H9 (cell line): Measurements from ENCODE around the gene SPTBN2. TPM values are rescaled to one million over a fixed set of nuclear protein-coding genes. Genes with fewer than 3 reads are reported as not detected.

Experiments
- DNase-seq: peaks from one replicate; pipeline ENCODE4 v3.0.0-alpha.2; 2017
- H2AFZ ChIP-seq: one replicate; pipeline ENCODE4 v1.6.1; 2013; ENCODE audit warnings: mild to moderate bottlenecking, low read length, control low read depth, moderate library complexity
- H2AK5ac ChIP-seq: 2 replicates; pipeline ENCODE4 v1.6.1; 2013; ENCODE audit warnings: low read length, control low read depth, mixed read lengths; ENCODE audit not compliant: insufficient read length
- H2BK120ac ChIP-seq: one replicate; pipeline ENCODE4 v1.6.1; 2013; ENCODE audit warnings: low read depth, mild to moderate bottlenecking, low read length, control low read depth, inconsistent platforms; ENCODE audit not compliant: poor library complexity, severe bottlenecking
- H2BK12ac ChIP-seq: 2 replicates; pipeline ENCODE4 v1.6.1; 2013; ENCODE audit warnings: low read length, control low read depth, mixed read lengths, low read depth; ENCODE audit not compliant: insufficient read length
- H2BK15ac ChIP-seq: 2 replicates; pipeline ENCODE4 v1.6.1; 2013; ENCODE audit warnings: low read depth, low read length, control low read depth
- H2BK20ac ChIP-seq: one replicate; pipeline ENCODE4 v1.6.1; 2013; ENCODE audit warnings: low read depth, mild to moderate bottlenecking, low read length, control low read depth, inconsistent platforms; ENCODE audit not compliant: poor library complexity, severe bottlenecking
- H2BK5ac ChIP-seq: 2 replicates; pipeline ENCODE4 v1.6.1; 2013; ENCODE audit warnings: low read length, control low read depth, mixed read lengths; ENCODE audit not compliant: insufficient read length
- H3K14ac ChIP-seq: 2 replicates; pipeline ENCODE4 v1.6.1; 2013; ENCODE audit warnings: low read length, control low read depth; ENCODE audit not compliant: insufficient read depth
- H3K18ac ChIP-seq: 2 replicates; pipeline ENCODE4 v1.6.1; 2013; ENCODE audit warnings: low read depth, mild to moderate bottlenecking, mixed read lengths, low read length, control low read depth; ENCODE audit not compliant: insufficient read length
- H3K23ac ChIP-seq: 2 replicates; pipeline ENCODE4 v1.6.1; 2013; ENCODE audit warnings: low read length, control low read depth, mixed read lengths, low read depth; ENCODE audit not compliant: insufficient read length
- H3K23me2 ChIP-seq: 2 replicates; pipeline ENCODE4 v1.6.1; 2013; ENCODE audit warnings: low read depth, mild to moderate bottlenecking, mixed read lengths, low read length, control low read depth; ENCODE audit not compliant: insufficient read length, poor library complexity, severe bottlenecking
- H3K27ac ChIP-seq: 2 replicates; pipeline ENCODE4 v1.5.1; 2013; ENCODE audit warnings: low read length, control low read depth, mixed read lengths, low read depth; ENCODE audit not compliant: insufficient read length
- H3K27me3 ChIP-seq: 2 replicates; pipeline ENCODE4 v1.6.1; 2013; ENCODE audit warnings: low read length, control low read depth, inconsistent platforms; ENCODE audit not compliant: insufficient read depth
- H3K4ac ChIP-seq: 2 replicates; pipeline ENCODE4 v1.6.1; 2013; ENCODE audit warnings: low read depth, mild to moderate bottlenecking, control low read depth, inconsistent platforms, low read length, moderate library complexity
- H3K4me1 ChIP-seq: 2 replicates; pipeline ENCODE4 v1.6.1; 2013; ENCODE audit warnings: low read length, control low read depth, inconsistent platforms; ENCODE audit not compliant: insufficient read depth
- H3K4me2 ChIP-seq: 2 replicates; pipeline ENCODE4 v1.6.1; 2013; ENCODE audit warnings: low read length, control low read depth, mixed read lengths; ENCODE audit not compliant: insufficient read length, insufficient read depth
- H3K56ac ChIP-seq: 2 replicates; pipeline ENCODE4 v1.6.1; 2013; ENCODE audit warnings: low read depth, mild to moderate bottlenecking, mixed read lengths, low read length, control low read depth; ENCODE audit not compliant: insufficient read length
- H3K79me1 ChIP-seq: 2 replicates; pipeline ENCODE4 v1.6.1; 2013; ENCODE audit warnings: low read depth, mild to moderate bottlenecking, moderate library complexity, low read length, control low read depth, inconsistent platforms; ENCODE audit not compliant: insufficient read depth, poor library complexity, severe bottlenecking
- H3K79me2 ChIP-seq: 2 replicates; pipeline ENCODE4 v1.6.1; 2013; ENCODE audit warnings: low read length, control low read depth, inconsistent platforms; ENCODE audit not compliant: insufficient read depth
- H3K9ac ChIP-seq: 2 replicates; pipeline ENCODE4 v1.6.1; 2013; ENCODE audit warnings: low read length, control low read depth, mixed read lengths; ENCODE audit not compliant: insufficient read length; ENCODE audit errors: extremely low read depth
- H3K9me3 ChIP-seq: one replicate; pipeline ENCODE4 v1.6.1; 2013; ENCODE audit warnings: low read depth, low read length, inconsistent platforms; ENCODE audit not compliant: control insufficient read depth
- H3T11ph ChIP-seq: one replicate; pipeline ENCODE4 v1.6.1; 2013; ENCODE audit warnings: mild to moderate bottlenecking, low read length, control low read depth, inconsistent platforms
- H4K20me1 ChIP-seq: one replicate; pipeline ENCODE4 v1.6.1; 2013; ENCODE audit not compliant: control insufficient read depth, insufficient read length, insufficient read depth
- H4K5ac ChIP-seq: 2 replicates; pipeline ENCODE4 v1.6.1; 2013; ENCODE audit warnings: low read depth, mild to moderate bottlenecking, mixed read lengths, low read length, control low read depth; ENCODE audit not compliant: insufficient read length
- H4K8ac ChIP-seq: replicated peaks from 2 replicates; pipeline ENCODE4 v1.6.1; 2013; ENCODE audit warnings: low read length, control low read depth, mixed read lengths, low read depth; ENCODE audit not compliant: insufficient read length
- H4K91ac ChIP-seq: 2 replicates; pipeline ENCODE4 v1.6.1; 2013; ENCODE audit warnings: low read depth, mild to moderate bottlenecking, moderate library complexity, mixed read lengths, low read length, control low read depth; ENCODE audit not compliant: insufficient read length
- H3K27ac Mint-ChIP-seq, 3 experiments: 2 replicates in 2 of 3; 3 replicates in 1 of 3; pipeline ENCODE4 v1.8.0; 2020 to 2021; ENCODE audit warnings: mixed read lengths in 3 of 3, mild to moderate bottlenecking in 1 of 3, moderate library complexity in 1 of 3
- H3K27me3 Mint-ChIP-seq: 2 replicates; pipeline ENCODE4 v1.8.0; 2021; ENCODE audit warnings: low read depth, mild to moderate bottlenecking, moderate library complexity, mixed read lengths
- H3K36me3 Mint-ChIP-seq, 3 experiments: 2 replicates in 2 of 3; 3 replicates in 1 of 3; pipeline ENCODE4 v1.8.0; 2020 to 2021; ENCODE audit warnings: low read depth in 3 of 3, mixed read lengths in 3 of 3; ENCODE audit not compliant: insufficient read depth in 1 of 3
- H3K4me1 Mint-ChIP-seq, 2 experiments: 2 replicates each; pipeline ENCODE4 v1.8.0; 2020; ENCODE audit warnings: mixed read lengths in 2 of 2
- H3K4me3 Mint-ChIP-seq, 2 experiments: 2 replicates in 1 of 2; 3 replicates in 1 of 2; pipeline ENCODE4 v1.8.0; 2020 to 2021; ENCODE audit warnings: mild to moderate bottlenecking in 2 of 2, mixed read lengths in 2 of 2, moderate library complexity in 1 of 2
- H3K9me3 Mint-ChIP-seq, 2 experiments: 2 replicates in 1 of 2; 3 replicates in 1 of 2; pipeline ENCODE4 v1.8.0; 2020; ENCODE audit warnings: mild to moderate bottlenecking in 2 of 2, mixed read lengths in 2 of 2, moderate library complexity in 1 of 2
- CTCF ChIP-seq: fragments of 200-600 bp; sonication (generic); conservative IDR thresholded peaks from 3 replicates; pipeline ENCODE4 v1.8.0; 2021; ENCODE audit warnings: antibody characterized with exemption, mild to moderate bottlenecking
- WGBS: extraction: QIAGEN DNeasy Blood & Tissue Kit; methylation state at CpG from one replicate; pipeline ENCODE4 v1.1.7; 2013; ENCODE audit warnings: missing lambda C conversion rate, low lambda C conversion rate, mixed read lengths; ENCODE audit not compliant: insufficient read length; ENCODE audit errors: extremely low coverage; 5-methylcytosine and 5-hydroxymethylcytosine counted together
- total RNA-seq: library from RNA; stranded (reverse); gene quantifications from 2 replicates; pipeline ENCODE4 v1.2.1, GENCODE V29; 2021

Gene SPTBN2
- total RNA-seq, 1 experiment from 2014 or later, result 80.4 TPM

DNA sequence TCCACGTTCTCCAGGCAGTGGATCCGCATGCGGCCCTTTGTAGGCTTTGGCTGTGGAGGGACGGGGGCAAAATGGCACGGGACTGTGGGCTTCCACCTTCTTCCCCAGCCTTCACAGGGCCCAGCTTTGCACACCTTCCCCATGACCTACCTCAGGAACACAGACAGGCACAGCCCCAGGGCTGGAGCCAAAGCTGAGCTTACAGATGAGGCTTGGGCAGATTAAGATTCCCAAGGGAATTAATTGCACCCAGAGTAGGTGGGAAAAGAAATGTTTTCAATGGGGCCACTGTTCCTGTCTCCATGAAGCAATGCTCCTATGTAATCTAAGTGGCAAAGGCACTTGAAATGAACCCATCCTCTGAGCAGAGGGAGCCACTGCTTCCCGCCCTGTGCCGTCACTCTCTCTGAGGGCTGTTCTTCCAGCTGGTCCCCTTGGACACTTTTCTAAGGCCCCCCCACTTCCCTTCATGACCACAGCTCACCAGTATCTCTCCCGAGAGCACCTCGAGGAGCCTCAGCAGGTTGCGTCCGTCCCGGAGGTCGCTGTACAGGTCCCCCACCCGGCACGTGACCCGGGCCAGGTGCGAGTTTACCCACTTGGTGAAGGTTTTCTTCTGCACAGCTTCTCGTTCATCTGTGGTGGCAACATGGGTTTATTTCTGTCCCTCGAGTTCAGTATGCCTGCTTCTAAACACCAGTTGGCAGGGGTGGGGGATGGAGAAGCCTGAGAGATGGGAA, 13.5 kb downstream of the SPTBN2 start:
- Histone ChIP-seq H4K91ac (no peak overlapping the region), H3K56ac (no peak overlapping the region), H2BK5ac (no peak overlapping the region), H3K9me3 (no peaks in the 10 kb centered on the region), H2AFZ (no peak overlapping the region), H4K8ac (no peak overlapping the region), H3T11ph (no peak overlapping the region), H3K14ac (no peak overlapping the region), H2AK5ac (no peak overlapping the region), H3K18ac (no peak overlapping the region), H2BK20ac (no peak overlapping the region), H2BK120ac (no peak overlapping the region), H3K9ac (no peak overlapping the region), H4K5ac (no peak overlapping the region), H3K4me1 (peaks cover 7% of the 10 kb centered on the region; the same call in 1 of the 2 replicates), H3K23me2 (peaks cover 2% of the 10 kb centered on the region), H2BK12ac (no peak overlapping the region), H3K4ac (no peak overlapping the region), H3K27ac (no peak overlapping the region), H2BK15ac (no peak overlapping the region), H3K79me1 (no peaks in the 10 kb centered on the region), H3K79me2 (no peaks in the 10 kb centered on the region), H3K27me3 (no peaks in the 10 kb centered on the region), H4K20me1 (no peaks in the 10 kb centered on the region), H3K4me2 (no peak overlapping the region), H3K23ac (no peak overlapping the region)
- no CpG with 5 or more reads among the region's 19 CpGs for WGBS
- Mint-ChIP-seq H3K4me1 (peaks cover 25 to 33% of the 10 kb centered on the region in 2 experiments), H3K4me3 (no peak overlapping the region), H3K27me3 (no peaks in the 10 kb centered on the region; the same call in 1 of the 2 replicates), H3K36me3 (peaks cover 31 to 92% (median 81%) of the 10 kb centered on the region in 3 experiments), H3K9me3 (no peaks in the 10 kb centered on the region; a peak in 1 of 5 replicates), H3K27ac (peak overlapping the region in 1 of 3 experiments; percentile 84; a peak in 3 of 7 replicates)
- no peak for TF ChIP-seq CTCF
- DNase-seq, result no peak
